HG03442 (cell line): ENCODE measurements around the gene ATG10.
"Not testable (repeated sequence)": the region's sequence is repeated elsewhere in the genome, so short reads cannot be mapped to it uniquely, and the experiment has no call there.

Source experiments
- ATAC-seq: cut with Tn5 transposase; IDR thresholded peaks from one replicate; pipeline ENCODE4 v1.9.1; 2021; ENCODE audit warnings: mild to moderate bottlenecking, moderate library complexity; ENCODE audit not compliant: unreplicated experiment

Gene ATG10

DNA sequence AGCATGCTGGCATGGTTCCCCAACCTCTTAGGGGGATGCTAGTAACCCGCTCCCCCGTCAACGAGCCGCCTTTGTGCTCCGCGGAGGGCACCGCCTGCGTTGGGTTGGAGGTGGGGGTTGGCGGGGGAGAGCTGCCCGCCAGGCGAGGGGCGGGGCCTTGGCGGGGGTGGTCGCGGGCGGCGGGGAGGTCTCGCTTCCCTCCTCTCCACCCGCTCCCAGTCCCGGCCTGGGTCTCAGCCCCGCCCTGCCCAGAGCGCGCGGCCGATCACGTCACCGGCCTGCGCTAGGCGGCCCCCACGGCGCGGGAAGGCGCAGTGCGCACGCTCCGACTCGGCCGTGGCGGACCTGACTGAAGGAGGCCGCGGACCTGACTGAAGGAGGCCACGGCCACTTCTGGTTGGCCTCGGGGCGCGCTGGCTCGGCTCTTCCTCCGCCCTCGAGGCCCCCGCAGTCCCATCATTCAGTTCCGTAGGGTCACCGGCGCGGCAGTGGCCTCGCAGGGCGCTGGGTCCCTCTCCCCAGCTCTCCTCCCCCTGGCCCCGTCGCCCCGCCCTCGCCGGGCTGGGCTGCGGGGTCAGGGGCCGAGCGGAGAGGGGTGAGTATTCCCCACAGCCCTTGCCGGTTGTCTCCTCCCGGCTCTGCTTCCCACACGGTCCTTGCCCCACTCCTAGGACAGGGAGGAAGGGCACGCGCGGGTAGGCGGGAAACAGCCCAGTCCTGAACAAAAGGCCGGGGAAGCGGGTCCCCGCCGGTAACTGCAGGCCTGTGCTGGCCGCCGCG lies at the start of gene ATG10:
ATG10 (plus strand) TSS at position 312 of the 780 bp plus-strand sequence. CDS start 15,548 bp downstream, outside the sequence.
- ATAC-seq: peak; percentile 96

- no peak for ATAC-seq
These were observed 49.0 kb upstream of the ATG10 start for GRCh38 chr5:81922854-81923279.

DNA sequence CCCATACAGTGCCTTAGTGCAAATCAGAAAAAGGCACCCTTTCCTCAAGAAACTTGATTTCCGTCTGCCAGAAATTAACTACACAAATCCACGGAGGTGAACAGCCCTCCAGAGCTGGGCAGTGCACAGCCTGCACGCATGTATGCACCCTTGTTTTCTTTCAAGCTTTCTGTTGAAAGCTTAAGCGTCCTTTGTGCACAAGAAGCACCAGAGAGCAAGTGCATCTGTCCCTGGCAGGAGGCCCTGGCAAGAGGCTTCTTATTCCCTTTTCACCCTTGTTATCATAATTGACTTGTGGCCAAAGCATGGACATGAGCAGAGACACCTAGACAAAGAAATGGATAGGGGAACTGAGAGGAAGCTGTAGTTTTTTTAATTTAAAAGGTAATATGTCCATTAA lies 47.4 kb upstream of the ATG10 start:
- no peak for ATAC-seq

GRCh38 chr5:81925009-81925408 lies 46.8 kb upstream of the ATG10 start:
- ATAC-seq: no peak

DNA sequence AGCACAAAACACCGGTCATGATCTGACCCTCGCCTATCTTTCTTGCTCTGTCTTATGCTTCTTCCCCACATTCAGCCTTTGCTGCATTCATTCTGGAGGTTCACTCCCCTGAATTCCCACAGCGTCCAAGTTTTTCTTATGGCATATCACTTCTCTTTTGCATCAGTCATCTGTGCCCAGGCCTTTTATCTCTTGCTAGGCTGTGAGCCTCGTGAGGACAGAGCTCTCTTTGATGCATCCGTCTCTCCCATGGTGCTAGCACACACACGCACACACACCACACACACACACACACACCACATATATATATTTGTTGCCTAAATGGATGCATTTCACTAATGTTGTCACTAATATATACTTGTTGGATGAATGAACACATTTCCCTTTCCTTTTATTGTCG lies 45.8 kb upstream of the ATG10 start:
- no peak for ATAC-seq

DNA sequence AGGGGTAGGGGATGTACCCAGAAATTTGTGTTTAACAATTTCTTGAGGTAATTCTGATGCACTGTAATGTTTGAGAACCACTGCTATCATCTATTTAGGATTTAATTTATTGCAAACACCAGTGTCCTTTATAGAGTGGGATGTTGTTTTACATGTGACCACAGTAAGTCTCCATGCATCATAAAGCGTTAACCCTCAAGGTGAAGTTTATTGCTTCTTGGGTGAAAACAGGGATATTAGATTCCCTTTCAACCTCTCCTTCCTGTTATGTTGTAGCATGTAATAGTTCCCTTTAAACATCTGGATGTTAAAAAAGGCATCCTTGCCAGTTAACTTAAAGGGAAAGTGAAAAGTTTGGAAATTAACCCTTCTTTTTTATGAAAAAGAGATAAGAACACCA lies 35.8 kb upstream of the ATG10 start:
- no peak for ATAC-seq

GRCh38 chr5:81936750-81937149 lies 35.1 kb upstream of the ATG10 start:
- ATAC-seq: no peak

DNA sequence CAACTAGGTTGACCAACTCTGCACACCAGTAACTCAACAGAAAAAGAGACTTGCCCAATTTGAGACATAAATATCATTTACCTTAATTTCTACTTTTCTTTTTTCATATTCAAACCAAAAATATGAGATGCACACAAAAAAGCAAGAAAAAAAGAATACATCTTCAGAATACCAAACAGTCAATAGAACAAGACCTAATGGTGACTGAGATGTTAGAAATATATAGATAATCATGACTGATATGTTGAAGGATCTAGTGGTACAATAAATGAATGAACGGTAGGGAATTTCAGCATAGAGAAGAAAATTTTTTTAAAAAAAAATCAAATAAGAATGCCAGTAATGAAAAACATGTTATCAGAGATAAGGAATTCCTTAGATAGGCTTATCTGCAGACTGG lies 29.1 kb upstream of the ATG10 start:
- no peak for ATAC-seq

- no peak for ATAC-seq
These were observed 23.5 kb upstream of the ATG10 start for GRCh38 chr5:81948349-81948748.

GRCh38 chr5:81949462-81949861 lies 22.4 kb upstream of the ATG10 start:
- no peak for ATAC-seq

GRCh38 chr5:81950996-81951395 lies 20.8 kb upstream of the ATG10 start:
- ATAC-seq: no peak

GRCh38 chr5:81954796-81955195 lies 17.0 kb upstream of the ATG10 start:
- not testable (repeated sequence) for ATAC-seq

DNA sequence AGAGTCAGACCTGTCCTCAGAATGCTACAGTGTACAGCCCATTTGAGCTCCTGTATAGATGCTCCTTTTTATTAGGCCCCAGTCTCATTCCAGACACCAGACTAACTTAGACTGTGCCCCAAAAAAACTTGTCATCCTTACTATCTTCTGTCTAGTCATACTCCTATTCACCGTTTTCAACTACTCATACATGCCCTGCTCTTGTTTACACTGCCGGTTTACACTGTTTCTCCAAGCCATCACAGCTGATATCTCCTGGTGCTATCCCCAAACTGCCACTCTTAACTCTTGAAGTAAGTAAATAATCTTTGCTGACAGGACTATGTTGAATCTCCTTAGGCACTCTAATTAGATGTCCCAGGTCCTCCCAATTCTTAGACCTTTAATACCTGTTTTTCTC lies 13.7 kb upstream of the ATG10 start:
- ATAC-seq: not testable (repeated sequence)

- no peak for ATAC-seq
These were observed 10.0 kb upstream of the ATG10 start for GRCh38 chr5:81961651-81962440.

DNA sequence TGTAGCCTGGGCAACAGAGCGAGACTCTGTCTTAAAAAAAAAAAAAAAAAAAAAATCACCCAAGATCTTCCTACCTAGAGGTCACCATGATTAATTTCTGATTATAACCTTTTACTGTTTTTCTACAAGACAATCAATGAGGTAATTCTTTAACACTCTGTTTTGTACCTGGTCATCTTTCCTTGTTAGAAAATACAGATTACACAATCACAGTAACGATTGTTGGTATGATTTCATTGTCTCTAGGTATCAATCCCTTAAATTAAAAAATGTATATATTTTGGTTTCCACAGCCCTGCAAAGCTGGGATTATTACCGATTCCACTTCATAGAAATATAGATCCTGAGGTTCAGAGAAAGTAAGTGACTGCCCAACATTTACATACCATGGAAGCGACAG lies 8.3 kb upstream of the ATG10 start:
- no peak for ATAC-seq

DNA sequence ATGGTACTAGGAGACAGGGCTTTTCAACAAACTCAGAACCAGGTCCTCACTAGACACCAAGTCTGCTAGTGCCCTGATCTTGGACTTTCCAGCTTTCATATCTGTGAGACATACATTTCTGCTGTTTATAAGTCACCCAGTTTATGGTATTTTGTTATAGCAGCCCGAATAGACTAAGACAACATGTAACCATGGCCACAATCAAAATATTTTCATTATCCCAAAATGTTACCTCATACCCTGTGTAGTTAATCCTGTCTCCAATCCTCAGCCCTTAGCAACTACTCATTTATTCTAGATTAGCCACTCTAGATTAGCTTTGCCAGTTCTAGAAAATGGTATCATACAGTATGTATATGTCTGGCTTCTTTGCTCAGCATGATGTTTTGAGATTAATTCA lies 6.3 kb upstream of the ATG10 start:
- ATAC-seq: no peak

- no peak for ATAC-seq
These were observed 2.6 kb upstream of the ATG10 start for GRCh38 chr5:81969226-81969625.

GRCh38 chr5:81969912-81970311 lies 1.9 kb upstream of the ATG10 start:
- ATAC-seq: no peak

DNA sequence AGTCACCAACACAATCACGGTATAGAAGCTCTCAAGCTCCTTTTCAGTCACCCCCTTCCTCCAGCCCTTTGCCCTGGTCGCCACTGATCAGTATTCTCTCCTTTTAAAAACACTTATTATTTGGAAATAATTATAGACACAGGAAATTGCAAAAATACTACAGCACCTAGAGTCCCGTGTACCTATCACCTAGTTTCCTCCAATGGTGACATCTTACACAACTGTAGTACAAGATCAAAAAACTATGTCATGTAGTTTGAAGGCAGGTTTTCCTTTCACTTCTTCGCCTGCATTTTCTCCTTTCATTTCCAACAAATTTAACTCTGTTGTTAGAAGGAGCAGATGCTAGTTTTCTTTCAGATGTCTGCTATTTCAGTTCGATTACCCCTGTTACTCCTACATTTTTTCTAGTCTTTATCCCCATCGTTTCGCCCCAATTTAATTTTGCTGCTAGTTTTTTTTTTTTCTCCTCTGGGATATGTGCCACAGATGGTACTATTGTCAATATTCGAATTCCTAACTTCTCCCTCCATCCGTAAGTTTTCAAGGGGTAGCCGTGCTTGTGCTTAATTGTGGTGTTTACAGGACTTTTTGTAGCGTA lies 612 bp upstream of the ATG10 start:
- no peak for ATAC-seq

GRCh38 chr5:81972492-81972783 lies 615 bp downstream of the ATG10 start:
- peak; percentile 45 for ATAC-seq

DNA sequence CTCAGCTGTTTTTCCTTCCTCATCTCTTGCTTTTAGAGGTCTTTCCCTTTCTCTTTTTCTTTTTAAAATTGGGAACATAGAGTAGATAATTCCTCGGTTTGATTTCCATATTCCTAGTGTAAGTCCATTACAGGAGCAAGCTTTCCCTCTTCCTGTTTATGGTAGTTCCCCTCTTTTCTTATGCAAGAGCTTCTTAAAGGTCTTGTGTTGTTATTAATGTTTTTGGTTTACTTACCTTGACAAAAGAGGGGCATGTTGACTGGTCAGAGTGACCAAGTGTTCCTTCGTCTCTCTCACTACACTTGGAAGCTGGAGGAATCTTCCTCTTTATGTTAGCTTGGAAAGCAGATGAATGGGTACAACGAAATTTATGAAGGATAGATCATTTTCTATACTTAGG lies 8.3 kb downstream of the ATG10 start:
- no peak for ATAC-seq
